HG02884 (cell line): ENCODE results near the gene UBXN6.

ENCODE experiments used
- ATAC-seq: cut with Tn5 transposase; IDR thresholded peaks from one replicate; pipeline ENCODE4 v1.9.1; 2021; ENCODE audit warnings: mild to moderate bottlenecking, moderate library complexity; ENCODE audit not compliant: unreplicated experiment

Gene UBXN6

DNA sequence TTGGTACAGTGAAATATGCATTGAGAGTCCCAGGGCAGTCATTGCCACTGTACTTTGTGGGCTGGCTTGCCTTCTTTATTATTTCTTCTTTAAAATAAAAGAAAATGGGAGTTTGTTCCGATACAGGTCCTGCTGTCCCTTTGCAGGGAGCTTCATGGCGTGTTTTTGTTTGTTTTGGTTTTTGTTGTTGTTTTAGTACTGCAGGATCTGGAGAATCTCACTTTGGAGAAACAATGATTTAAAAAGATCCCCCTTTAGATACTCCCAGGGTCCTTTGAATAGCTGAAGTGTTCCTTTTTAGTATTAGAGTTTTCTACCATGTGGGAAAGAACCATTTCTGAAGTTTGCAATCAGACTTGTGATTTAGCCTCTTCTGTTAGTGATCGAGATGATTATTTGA, 44.0 kb downstream of the UBXN6 start:
- no peak for ATAC-seq

GRCh38 chr19:4409123-4409933, 48.3 kb downstream of the UBXN6 start:
- ATAC-seq: no peak

- no peak for ATAC-seq
Measured at GRCh38 chr19:4406626-4407025, 51.0 kb downstream of the UBXN6 start.

DNA sequence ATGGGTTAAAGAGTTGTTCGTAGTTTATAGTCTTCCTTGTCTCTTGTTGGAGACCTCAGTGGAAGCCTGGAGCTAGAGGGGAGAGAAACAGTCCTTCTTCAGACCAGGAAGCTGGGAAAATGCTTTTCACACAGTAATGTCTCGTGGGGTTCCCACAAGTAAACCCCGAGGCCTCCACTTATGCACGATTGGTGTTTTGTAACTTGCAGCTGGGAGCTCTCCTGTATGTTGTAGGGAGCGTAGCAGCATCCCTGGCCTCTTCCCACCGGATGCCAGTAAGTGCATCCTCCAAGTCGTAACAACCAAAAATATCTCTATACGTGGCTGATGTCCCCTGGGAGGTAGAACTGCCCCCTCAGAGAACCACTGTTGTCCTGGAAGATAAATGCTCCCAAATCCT, 51.6 kb downstream of the UBXN6 start:
- ATAC-seq: no peak

GRCh38 chr19:4403005-4403761, 54.4 kb downstream of the UBXN6 start:
- ATAC-seq: no peak

DNA sequence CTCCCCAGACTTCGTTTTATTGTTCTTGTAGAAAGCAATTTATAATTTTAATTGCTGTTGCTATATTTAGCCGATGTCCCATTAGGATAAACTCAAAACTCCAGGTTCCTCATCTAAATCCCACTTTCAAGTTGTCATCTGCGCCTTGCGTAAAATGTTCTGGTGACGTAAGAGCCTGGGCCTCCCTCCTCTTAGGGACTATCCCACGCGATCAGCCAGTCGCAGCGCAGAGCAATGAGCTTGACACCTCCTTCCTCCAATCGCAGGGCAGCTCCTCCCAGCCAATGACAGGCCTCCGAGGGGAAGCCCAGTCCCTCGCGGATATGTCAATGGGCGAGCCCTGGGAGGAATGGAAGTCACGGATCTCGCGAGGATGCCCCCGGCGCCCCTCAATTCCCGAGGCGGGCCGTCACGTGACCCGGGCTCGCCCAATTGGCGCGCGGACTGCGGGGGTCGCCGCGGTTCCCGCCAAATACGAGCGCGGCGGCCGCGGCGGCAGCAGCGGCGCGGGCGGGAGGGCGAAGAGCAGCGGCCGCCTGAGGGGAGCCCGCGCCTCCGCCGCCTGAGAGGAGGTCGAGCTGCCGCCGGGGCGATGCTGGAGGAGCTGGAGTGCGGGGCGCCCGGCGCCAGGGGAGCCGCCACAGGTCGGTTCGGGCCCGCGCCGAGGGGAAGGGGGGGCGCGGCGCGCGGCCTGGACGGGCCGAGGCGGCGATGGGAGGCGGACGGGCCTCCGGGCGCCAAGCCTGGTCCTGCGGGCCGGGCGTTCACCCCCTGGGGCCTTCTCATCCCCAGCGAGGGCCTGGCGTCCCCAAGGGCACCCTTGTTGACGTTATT, 55.2 kb downstream of the UBXN6 start, which contains the start of gene CHAF1A:
Gene CHAF1A, plus strand, starts transcription at position 470 of the 834 bp plus-strand sequence. Its CDS starts 123 bp downstream, at position 593.
- peak; percentile 64 for ATAC-seq

GRCh38 chr19:4401769-4402170, 55.8 kb downstream of the UBXN6 start:
- ATAC-seq: no peak

- ATAC-seq: peak; percentile 51
Measured at GRCh38 chr19:4400135-4400936, 57.3 kb downstream of the UBXN6 start, which contains the start of gene SH3GL1. Gene SH3GL1, minus strand, starts transcription at chr19:4400547. Its CDS starts 179 bp downstream, at chr19:4400368.

DNA sequence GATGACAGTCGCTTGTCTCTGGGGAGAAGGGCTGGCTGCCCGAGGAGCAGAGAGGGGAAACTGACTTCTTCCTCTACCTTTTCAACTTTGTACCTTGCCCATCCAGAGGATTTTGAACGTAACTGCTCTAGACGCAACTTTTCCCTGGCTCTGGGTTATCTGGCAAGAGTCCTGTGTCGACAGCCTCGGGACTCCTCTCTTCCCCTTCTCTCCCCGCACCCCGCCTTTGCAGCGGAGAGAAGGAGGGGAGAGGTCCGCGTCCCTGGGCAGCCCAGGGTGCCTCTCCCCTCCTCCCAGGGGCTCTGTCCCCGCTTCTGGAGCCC, 57.8 kb downstream of the UBXN6 start:
- ATAC-seq: no peak

DNA sequence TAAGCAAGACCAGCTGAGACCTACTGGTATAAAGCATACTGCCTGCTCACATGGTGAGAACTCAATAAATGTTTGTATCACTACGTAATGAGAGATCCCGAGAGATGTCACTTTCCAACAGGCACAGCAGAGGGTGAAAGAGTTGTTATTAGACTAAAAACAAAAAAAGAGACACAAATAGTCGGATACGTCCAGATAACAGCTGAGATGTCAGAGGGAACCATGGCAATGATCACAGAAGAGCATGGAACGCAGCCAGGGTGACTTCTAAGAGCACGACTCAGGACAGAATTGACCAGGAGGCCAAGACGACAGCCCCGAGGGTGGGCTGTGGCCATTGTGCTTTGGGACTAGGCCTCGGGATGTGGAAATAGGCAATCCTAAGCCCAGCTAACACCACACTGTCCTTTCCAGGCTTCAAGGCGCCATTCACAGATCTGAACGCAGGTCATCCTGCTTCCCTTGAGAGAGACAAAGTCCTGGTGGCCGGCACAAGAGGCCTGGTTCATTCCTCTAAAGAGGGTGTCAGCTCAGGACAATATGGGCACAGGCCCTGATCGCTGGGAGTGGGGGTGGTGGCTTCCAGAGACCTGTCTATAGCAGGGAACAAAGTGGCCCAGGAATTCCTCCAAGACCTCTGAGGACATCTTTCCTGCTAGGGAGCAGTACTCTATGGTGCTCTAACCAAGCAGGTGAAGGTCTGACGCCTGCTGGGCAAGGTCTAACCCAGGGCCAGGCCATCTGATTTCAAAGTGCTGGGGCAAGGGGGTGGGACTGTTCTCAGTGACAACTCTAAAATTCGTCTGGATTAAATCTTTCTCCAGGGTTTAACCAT, 60.4 kb downstream of the UBXN6 start:
- ATAC-seq: no peak
